SK-N-SH treated with all-trans-retinoic acid at 6 μM for 48 hours (cell line): Measurements from ENCODE around the gene FAM184A.

Experiments
- ATAC-seq: fragments of 200-7000 bp; cut with Tn5 transposase; 3 replicates; pipeline ENCODE4 v1.9.1; 2020; ENCODE audit warnings: mild to moderate bottlenecking, moderate library complexity
- ARNTL ChIP-seq: fragments of 450-650 bp; formaldehyde crosslinking; IDR thresholded peaks from 2 replicates; pipeline ENCODE4 v1.5.0; 2020; ENCODE audit warnings: low read depth, mild to moderate bottlenecking, moderate library complexity, borderline replicate concordance
- CSDC2 ChIP-seq: fragments of 250-450 bp; sonication (Bioruptor Pico); IDR thresholded peaks from 2 replicates; pipeline ENCODE4 v1.5.0; 2020; ENCODE audit warnings: mild to moderate bottlenecking, moderate library complexity
- GLIS3 ChIP-seq: fragments of 250-450 bp; sonication (Bioruptor Pico); IDR thresholded peaks from 2 replicates; pipeline ENCODE4 v1.5.0; 2020; ENCODE audit warnings: mild to moderate bottlenecking, moderate library complexity
- ISL1 ChIP-seq: fragments of 250-450 bp; sonication (Bioruptor Pico); IDR thresholded peaks from 2 replicates; pipeline ENCODE4 v2.1.2; 2022; ENCODE audit warnings: mild to moderate bottlenecking, moderate library complexity
- OSR1 ChIP-seq: fragments of 250-450 bp; sonication (Bioruptor Pico); IDR thresholded peaks from 2 replicates; pipeline ENCODE4 v1.8.0; 2022; ENCODE audit warnings: moderate library complexity, mild to moderate bottlenecking, inconsistent platforms
- PPARA ChIP-seq: fragments of 250-450 bp; sonication (Bioruptor Pico); IDR thresholded peaks from 2 replicates; pipeline ENCODE4 v1.5.0; 2020; ENCODE audit warnings: mild to moderate bottlenecking, borderline replicate concordance
- RARB ChIP-seq: fragments of 250-450 bp; sonication (Bioruptor Pico); IDR thresholded peaks from 2 replicates; pipeline ENCODE4 v1.8.0; 2021; ENCODE audit warnings: mild to moderate bottlenecking, moderate library complexity
- SNAI2 ChIP-seq: fragments of 250-450 bp; sonication (Bioruptor Pico); IDR thresholded peaks from 2 replicates; pipeline ENCODE4 v1.5.0; 2020; ENCODE audit warnings: mild to moderate bottlenecking, moderate library complexity
- TCF4 ChIP-seq: fragments of 250-450 bp; sonication (Bioruptor Pico); IDR thresholded peaks from 2 replicates; pipeline ENCODE4 v1.8.0; 2021; ENCODE audit warnings: mild to moderate bottlenecking, moderate library complexity, borderline replicate concordance
- TOX ChIP-seq: fragments of 250-450 bp; sonication (Bioruptor Pico); IDR thresholded peaks from 2 replicates; pipeline ENCODE4 v1.8.0; 2021; ENCODE audit warnings: mild to moderate bottlenecking, moderate library complexity, borderline replicate concordance
- ZC3H10 ChIP-seq: fragments of 250-450 bp; sonication (Bioruptor Pico); IDR thresholded peaks from 2 replicates; pipeline ENCODE4 v1.5.1; 2021; ENCODE audit warnings: mild to moderate bottlenecking, moderate library complexity
- ZFP3 ChIP-seq: fragments of 250-450 bp; sonication (Bioruptor Pico); IDR thresholded peaks from 2 replicates; pipeline ENCODE4 v1.5.0; 2020; ENCODE audit warnings: mild to moderate bottlenecking, moderate library complexity
- ZFP30 ChIP-seq: fragments of 450-650 bp; formaldehyde crosslinking; IDR thresholded peaks from 2 replicates; pipeline ENCODE4 v1.5.0; 2022; ENCODE audit warnings: mild to moderate bottlenecking, moderate library complexity
- ZNF565 ChIP-seq: fragments of 450-650 bp; formaldehyde crosslinking; conservative IDR thresholded peaks from 2 replicates; pipeline ENCODE4 v1.5.0; 2020; ENCODE audit warnings: low read depth, mild to moderate bottlenecking, moderate library complexity
- ZNF70 ChIP-seq: fragments of 450-650 bp; formaldehyde crosslinking; IDR thresholded peaks from 2 replicates; pipeline ENCODE4 v1.5.0; 2020; ENCODE audit warnings: mild to moderate bottlenecking, moderate library complexity
- ZNF8 ChIP-seq: fragments of 450-650 bp; formaldehyde crosslinking; IDR thresholded peaks from 2 replicates; pipeline ENCODE4 v1.5.0; 2020; ENCODE audit warnings: mild to moderate bottlenecking, moderate library complexity
- TF ChIP-seq, protein P1 (sequence below): fragments of 250-450 bp; sonication (Bioruptor Pico); IDR thresholded peaks from 2 replicates; pipeline ENCODE4 v1.5.1; 2020; ENCODE audit warnings: low read depth, mild to moderate bottlenecking, moderate library complexity
- TF ChIP-seq, protein P2 (sequence below): fragments of 250-450 bp; sonication (Bioruptor Pico); IDR thresholded peaks from 2 replicates; pipeline ENCODE4 v1.8.0; 2020; ENCODE audit warnings: mild to moderate bottlenecking, moderate library complexity, borderline replicate concordance
- TF ChIP-seq, protein P3 (sequence below): fragments of 250-450 bp; sonication (Bioruptor Pico); IDR thresholded peaks from 2 replicates; pipeline ENCODE4 v1.8.0; 2021; ENCODE audit warnings: low read depth, mild to moderate bottlenecking, moderate library complexity, borderline replicate concordance
- TF ChIP-seq, protein P4 (sequence below): fragments of 250-450 bp; sonication (Bioruptor Pico); IDR thresholded peaks from 2 replicates; pipeline ENCODE4 v1.5.1; 2021; ENCODE audit warnings: mild to moderate bottlenecking, moderate library complexity

The FAM184A gene

DNA sequence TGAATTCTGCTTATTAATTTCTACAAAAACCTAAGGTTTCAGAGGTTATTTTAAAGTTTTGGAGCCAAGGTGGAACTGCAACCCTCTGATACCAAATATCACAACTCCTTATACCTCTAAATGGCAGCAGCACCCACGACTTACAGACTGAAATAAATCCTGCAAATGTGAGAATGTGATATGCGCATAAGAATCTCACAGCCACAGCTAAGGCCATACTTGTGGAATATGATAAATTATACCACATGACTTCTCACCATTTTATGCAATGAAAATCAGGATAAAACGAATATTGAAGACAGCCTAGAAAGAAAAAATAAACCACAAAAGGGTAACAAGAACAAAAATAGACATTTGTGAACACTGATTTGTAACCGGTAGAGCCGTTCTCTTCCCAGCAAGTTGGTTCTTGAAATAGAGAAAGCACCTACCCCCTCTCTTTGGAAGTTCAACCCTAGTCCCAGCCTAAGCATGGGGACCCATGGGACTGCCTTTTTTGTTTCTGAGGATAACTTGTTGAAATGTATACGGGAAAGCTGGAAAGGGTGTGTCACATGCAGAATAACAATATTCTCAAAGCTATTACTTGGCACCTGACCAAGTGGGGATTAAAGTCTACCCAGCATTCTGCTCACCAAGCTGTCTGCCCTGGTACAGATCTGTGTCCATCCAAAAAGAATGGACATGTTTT lies 96.4 kb downstream of the FAM184A start:
- no peak for ATAC-seq

DNA sequence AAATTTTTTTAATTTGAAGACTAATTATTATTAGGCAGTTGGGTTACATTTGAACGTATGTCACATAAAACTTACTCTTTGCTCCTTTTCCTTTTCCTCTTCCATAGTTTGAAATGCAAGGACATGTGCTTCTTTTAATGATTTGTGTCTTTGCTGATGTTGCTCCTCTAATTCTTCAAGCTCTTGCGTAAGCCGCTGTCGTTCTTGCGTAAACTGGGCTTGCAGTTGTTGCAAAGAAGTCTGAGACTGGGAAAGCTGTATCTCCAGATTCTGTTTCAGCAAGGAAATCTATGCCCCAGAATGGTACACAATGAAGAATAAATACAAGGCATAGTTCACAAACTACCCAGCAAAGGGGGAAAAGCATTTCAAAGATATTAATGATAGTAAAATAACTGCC lies 98.4 kb downstream of the FAM184A start:
- no peak for ATAC-seq
- TF ChIP-seq ZNF70 (no peak), ARNTL (CRISPR knock-in tag) (no peak), TOX (CRISPR knock-in tag) (no peak), ISL1 (CRISPR knock-in tag) (no peak), PPARA (no peak), RARB (no peak), ZFP3 (CRISPR knock-in tag) (no peak), OSR1 (no peak), ZNF8 (CRISPR knock-in tag) (no peak), TCF4 (CRISPR knock-in tag) (no peak), CSDC2 (no peak)
- TF ChIP-seq, protein P1, sequence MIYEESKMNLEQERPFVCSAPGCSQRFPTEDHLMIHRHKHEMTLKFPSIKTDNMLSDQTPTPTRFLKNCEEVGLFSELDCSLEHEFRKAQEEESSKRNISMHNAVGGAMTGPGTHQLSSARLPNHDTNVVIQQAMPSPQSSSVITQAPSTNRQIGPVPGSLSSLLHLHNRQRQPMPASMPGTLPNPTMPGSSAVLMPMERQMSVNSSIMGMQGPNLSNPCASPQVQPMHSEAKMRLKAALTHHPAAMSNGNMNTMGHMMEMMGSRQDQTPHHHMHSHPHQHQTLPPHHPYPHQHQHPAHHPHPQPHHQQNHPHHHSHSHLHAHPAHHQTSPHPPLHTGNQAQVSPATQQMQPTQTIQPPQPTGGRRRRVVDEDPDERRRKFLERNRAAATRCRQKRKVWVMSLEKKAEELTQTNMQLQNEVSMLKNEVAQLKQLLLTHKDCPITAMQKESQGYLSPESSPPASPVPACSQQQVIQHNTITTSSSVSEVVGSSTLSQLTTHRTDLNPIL (CRISPR knock-in tag): no peak
- TF ChIP-seq, protein P2, sequence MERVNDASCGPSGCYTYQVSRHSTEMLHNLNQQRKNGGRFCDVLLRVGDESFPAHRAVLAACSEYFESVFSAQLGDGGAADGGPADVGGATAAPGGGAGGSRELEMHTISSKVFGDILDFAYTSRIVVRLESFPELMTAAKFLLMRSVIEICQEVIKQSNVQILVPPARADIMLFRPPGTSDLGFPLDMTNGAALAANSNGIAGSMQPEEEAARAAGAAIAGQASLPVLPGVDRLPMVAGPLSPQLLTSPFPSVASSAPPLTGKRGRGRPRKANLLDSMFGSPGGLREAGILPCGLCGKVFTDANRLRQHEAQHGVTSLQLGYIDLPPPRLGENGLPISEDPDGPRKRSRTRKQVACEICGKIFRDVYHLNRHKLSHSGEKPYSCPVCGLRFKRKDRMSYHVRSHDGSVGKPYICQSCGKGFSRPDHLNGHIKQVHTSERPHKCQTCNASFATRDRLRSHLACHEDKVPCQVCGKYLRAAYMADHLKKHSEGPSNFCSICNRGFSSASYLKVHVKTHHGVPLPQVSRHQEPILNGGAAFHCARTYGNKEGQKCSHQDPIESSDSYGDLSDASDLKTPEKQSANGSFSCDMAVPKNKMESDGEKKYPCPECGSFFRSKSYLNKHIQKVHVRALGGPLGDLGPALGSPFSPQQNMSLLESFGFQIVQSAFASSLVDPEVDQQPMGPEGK (CRISPR knock-in tag): no peak
- TF ChIP-seq, protein P3, sequence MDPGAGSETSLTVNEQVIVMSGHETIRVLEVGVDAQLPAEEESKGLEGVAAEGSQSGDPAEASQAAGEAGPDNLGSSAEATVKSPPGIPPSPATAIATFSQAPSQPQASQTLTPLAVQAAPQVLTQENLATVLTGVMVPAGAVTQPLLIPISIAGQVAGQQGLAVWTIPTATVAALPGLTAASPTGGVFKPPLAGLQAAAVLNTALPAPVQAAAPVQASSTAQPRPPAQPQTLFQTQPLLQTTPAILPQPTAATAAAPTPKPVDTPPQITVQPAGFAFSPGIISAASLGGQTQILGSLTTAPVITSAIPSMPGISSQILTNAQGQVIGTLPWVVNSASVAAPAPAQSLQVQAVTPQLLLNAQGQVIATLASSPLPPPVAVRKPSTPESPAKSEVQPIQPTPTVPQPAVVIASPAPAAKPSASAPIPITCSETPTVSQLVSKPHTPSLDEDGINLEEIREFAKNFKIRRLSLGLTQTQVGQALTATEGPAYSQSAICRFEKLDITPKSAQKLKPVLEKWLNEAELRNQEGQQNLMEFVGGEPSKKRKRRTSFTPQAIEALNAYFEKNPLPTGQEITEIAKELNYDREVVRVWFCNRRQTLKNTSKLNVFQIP (CRISPR knock-in tag): no peak
- TF ChIP-seq, protein P4, sequence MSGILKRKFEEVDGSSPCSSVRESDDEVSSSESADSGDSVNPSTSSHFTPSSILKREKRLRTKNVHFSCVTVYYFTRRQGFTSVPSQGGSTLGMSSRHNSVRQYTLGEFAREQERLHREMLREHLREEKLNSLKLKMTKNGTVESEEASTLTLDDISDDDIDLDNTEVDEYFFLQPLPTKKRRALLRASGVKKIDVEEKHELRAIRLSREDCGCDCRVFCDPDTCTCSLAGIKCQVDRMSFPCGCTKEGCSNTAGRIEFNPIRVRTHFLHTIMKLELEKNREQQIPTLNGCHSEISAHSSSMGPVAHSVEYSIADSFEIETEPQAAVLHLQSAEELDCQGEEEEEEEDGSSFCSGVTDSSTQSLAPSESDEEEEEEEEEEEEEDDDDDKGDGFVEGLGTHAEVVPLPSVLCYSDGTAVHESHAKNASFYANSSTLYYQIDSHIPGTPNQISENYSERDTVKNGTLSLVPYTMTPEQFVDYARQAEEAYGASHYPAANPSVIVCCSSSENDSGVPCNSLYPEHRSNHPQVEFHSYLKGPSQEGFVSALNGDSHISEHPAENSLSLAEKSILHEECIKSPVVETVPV: no peak

More for the DNA sequence above, 96.4 kb downstream of the FAM184A start:
- no peak for TF ChIP-seq ZFP30 (CRISPR knock-in tag)
- TF ChIP-seq PPARA: no peak
- TF ChIP-seq, protein P1 (CRISPR knock-in tag): no peak
- no peak for TF ChIP-seq ISL1 (CRISPR knock-in tag)
- TF ChIP-seq TOX (CRISPR knock-in tag): no peak
- no peak for TF ChIP-seq ZC3H10 (CRISPR knock-in tag)
- TF ChIP-seq, protein P4: no peak
- TF ChIP-seq, protein P3 (CRISPR knock-in tag): no peak
- no peak for TF ChIP-seq ZNF565 (CRISPR knock-in tag)
- TF ChIP-seq GLIS3 (CRISPR knock-in tag): no peak
- TF ChIP-seq OSR1: no peak
- TF ChIP-seq CSDC2: no peak
- no peak for TF ChIP-seq RARB
- no peak for TF ChIP-seq SNAI2 (CRISPR knock-in tag)
